HL-60/S4 treated with phorbol 12-myristate 13-acetate at 8.2 ng/mL for 4 days and 3 days (cell line): ENCODE results near the gene EFCAB6.

ENCODE experiments used
- in situ Hi-C: fragments of 300-500 bp; cut with MboI; formaldehyde crosslinking; loops from 2 replicates; pipeline ENCODE4 v1.15.0; 2022; ENCODE audit warnings: low sequenced_read_pairs

Gene EFCAB6

GRCh38 chr22:43753688-43754087 is 58.4 kb downstream of the EFCAB6 start:
- in situ Hi-C loops = no loop called here

- in situ Hi-C loops = no loop called here
Observed at GRCh38 chr22:43750751-43751150, 61.4 kb downstream of the EFCAB6 start.

GRCh38 chr22:43749473-43749872 is 62.6 kb downstream of the EFCAB6 start:
- in situ Hi-C loops = no loop called here

GRCh38 chr22:43747877-43748276 is 64.2 kb downstream of the EFCAB6 start:
- in situ Hi-C loops = no loop called here

- in situ Hi-C loops = no loop called here
Observed at GRCh38 chr22:43747058-43747457, 65.0 kb downstream of the EFCAB6 start.

- in situ Hi-C loops = no loop called here
Observed at GRCh38 chr22:43745783-43746356, 66.2 kb downstream of the EFCAB6 start.

GRCh38 chr22:43745411-43745770 is 66.7 kb downstream of the EFCAB6 start:
- in situ Hi-C loops = no loop called here

- in situ Hi-C loops = no loop called here
Observed at GRCh38 chr22:43744700-43745410, 67.2 kb downstream of the EFCAB6 start.

GRCh38 chr22:43743929-43744643 is 68.0 kb downstream of the EFCAB6 start:
- in situ Hi-C loops = no loop called here

GRCh38 chr22:43743131-43743530 is 69.0 kb downstream of the EFCAB6 start:
- in situ Hi-C loops = no loop called here

GRCh38 chr22:43742154-43742950 is 69.8 kb downstream of the EFCAB6 start:
- in situ Hi-C loops = no loop called here

- in situ Hi-C loops = no loop called here
Observed at GRCh38 chr22:43740587-43741270, 71.4 kb downstream of the EFCAB6 start.

- in situ Hi-C loops = no loop called here
Observed at GRCh38 chr22:43739851-43740379, 72.2 kb downstream of the EFCAB6 start.

- in situ Hi-C loops = no loop called here
Observed at GRCh38 chr22:43737150-43737828, 74.8 kb downstream of the EFCAB6 start.

- in situ Hi-C loops = no loop called here
Observed at GRCh38 chr22:43736651-43737050, 75.5 kb downstream of the EFCAB6 start.

- in situ Hi-C loops = no loop called here
Observed at GRCh38 chr22:43734370-43735150, 77.5 kb downstream of the EFCAB6 start.

GRCh38 chr22:43733138-43733537 is 79.0 kb downstream of the EFCAB6 start:
- in situ Hi-C loops = no loop called here

- in situ Hi-C loops = no loop called here
Observed at GRCh38 chr22:43731988-43732387, 80.1 kb downstream of the EFCAB6 start.

GRCh38 chr22:43726964-43727543 is 85.1 kb downstream of the EFCAB6 start:
- in situ Hi-C loops = no loop called here
